GM12872 (cell line): ENCODE data around the gene ABHD14A.

Source experiments
- CTCF ChIP-seq: IDR thresholded peaks from 3 replicates; pipeline ENCODE4 v1.5.1; 2011; ENCODE audit warnings: low read depth, mild to moderate bottlenecking, low read length, moderate library complexity; ENCODE audit not compliant: insufficient read depth

The ABHD14A gene

GRCh38 chr3:51943451-51944391, 31.1 kb upstream of the ABHD14A start:
- no peak for TF ChIP-seq CTCF

DNA sequence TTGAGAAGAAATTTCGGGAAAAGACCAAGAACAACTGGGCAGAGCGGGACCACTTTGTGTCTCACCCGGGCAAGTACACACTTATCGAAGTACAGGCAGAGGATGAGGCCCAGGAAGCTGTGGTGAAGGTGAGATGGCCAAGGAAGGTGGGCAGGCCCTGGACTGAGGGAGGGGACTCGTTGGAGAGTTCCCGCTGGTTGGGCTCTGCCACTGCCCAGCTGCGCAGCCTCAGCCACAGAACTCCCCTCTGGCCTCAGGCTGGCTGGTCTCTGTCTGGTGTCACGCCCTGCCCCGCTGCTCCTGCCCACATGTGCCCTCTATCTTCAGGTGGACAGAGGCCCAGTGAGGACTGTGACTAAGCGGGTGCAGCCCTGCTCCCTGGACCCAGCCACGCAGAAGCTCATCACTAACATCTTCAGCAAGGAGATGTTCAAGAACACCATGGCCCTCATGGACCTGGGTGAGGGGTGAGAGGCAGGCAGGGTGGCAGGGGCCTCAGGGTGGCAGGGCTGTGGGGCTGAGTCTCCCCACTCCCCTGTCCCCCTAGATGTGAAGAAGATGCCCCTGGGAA, 30.3 kb upstream of the ABHD14A start:
- TF ChIP-seq CTCF = no peak

DNA sequence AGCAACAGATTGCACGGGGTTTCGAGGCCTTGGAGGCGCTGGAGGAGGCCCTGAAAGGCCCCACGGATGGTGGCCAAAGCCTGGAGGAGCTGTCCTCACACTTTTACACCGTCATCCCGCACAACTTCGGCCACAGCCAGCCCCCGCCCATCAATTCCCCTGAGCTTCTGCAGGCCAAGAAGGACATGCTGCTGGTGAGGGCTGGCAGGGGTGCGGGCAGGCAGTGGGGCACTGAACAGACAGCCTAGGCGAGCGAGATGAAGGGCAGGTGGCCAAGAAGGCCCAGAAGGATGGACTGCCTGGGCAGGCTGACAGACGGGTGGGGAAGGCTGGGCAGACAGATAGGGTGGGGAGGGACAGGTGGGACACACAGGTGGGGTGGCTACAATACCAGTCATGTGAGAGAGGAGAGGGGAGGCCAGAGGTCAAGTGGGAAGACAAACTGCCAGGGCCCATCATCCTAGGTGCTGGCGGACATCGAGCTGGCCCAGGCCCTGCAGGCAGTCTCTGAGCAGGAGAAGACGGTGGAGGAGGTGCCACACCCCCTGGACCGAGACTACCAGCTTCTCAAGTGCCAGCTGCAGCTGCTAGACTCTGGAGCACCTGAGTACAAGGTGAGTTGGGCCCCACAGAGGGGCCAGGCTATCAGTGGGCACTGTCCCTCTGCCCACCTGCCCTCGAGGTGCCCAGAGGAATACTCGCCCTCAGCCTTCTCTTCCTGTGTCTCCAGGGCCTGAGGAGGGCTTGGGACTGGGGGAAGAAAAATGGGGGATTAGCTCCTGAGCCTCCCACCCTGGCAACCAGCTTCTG, 29.6 kb upstream of the ABHD14A start:
- no peak for TF ChIP-seq CTCF

- TF ChIP-seq CTCF = no peak
Measured at GRCh38 chr3:51945926-51946705, 28.7 kb upstream of the ABHD14A start.

DNA sequence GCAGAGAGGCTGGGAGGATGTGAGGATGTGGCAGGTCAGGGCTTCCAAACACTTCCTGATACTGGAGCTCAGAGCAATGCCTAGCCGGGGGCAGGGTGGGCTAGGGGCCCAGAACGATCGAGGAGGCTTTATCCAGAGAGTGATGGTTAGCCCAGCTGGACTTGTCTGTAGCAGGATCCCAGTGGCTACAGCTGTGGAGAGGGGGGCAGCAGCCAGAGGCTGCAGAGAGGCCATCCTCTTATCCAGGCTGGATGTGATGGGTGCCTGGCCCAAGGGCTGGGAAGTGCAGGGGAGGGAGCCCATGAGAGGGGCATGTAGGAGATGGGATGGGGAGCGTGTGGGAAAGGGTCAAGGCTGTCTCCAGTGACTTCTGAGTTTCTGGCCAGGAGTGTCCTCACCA, 28.1 kb upstream of the ABHD14A start:
- no peak for TF ChIP-seq CTCF

- TF ChIP-seq CTCF = no peak
Measured at GRCh38 chr3:51947215-51947900, 27.5 kb upstream of the ABHD14A start.
